Measurements from ENCODE around the gene G3BP2. TPM values are rescaled to one million over a fixed set of nuclear protein-coding genes. Genes with fewer than 3 reads are reported as not detected.

G3BP2 gene
- total RNA-seq, 1 donor = 228 TPM

- no peaks in the 10 kb centered on the region for H3K27me3 ChIP-seq (ENCODE audit: insufficient read depth, low read length)
- H3K9me3 ChIP-seq (ENCODE audit: low read depth, low read length) = no peaks in the 10 kb centered on the region
- no peak overlapping the region for H3K4me3 ChIP-seq (ENCODE audit: low read length)
- no peaks in the 10 kb centered on the region for H3K4me1 ChIP-seq (ENCODE audit: insufficient read depth, low read length)
These were observed 35.4 kb downstream of the G3BP2 start for GRCh38 chr4:75637827-75638226.

- Histone ChIP-seq H3K9me3 (ENCODE audit: low read depth, low read length) (no peaks in the 10 kb centered on the region), H3K4me3 (ENCODE audit: low read length) (no peak overlapping the region), H3K27me3 (ENCODE audit: insufficient read depth, low read length) (no peaks in the 10 kb centered on the region), H3K4me1 (ENCODE audit: insufficient read depth, low read length) (no peaks in the 10 kb centered on the region)
These were observed 36.0 kb downstream of the G3BP2 start for GRCh38 chr4:75637176-75637575.

DNA sequence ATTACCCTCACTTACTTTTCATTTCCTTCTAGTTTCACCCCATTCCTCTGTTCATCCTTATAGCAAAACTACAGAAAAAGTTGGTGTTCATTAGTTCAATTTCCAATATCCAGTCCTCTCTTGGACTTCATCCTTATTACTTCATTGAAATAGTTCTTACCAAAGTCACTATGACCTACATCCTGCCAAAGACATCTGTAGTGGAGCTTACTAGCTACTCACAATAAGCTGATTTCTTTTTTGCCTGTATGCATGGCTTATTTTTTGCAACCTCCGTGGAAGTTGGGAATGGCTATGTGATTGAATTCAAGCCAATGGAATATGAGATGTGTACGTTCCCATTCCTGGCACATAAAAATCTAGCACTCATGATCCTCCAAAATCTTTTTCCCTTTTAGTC lies 38.3 kb downstream of the G3BP2 start:
- Histone ChIP-seq H3K4me1 (ENCODE audit: insufficient read depth, low read length) (peaks cover 9% of the 10 kb centered on the region), H3K4me3 (ENCODE audit: low read length) (no peak overlapping the region), H3K27me3 (ENCODE audit: insufficient read depth, low read length) (no peaks in the 10 kb centered on the region), H3K9me3 (ENCODE audit: low read depth, low read length) (no peaks in the 10 kb centered on the region)

DNA sequence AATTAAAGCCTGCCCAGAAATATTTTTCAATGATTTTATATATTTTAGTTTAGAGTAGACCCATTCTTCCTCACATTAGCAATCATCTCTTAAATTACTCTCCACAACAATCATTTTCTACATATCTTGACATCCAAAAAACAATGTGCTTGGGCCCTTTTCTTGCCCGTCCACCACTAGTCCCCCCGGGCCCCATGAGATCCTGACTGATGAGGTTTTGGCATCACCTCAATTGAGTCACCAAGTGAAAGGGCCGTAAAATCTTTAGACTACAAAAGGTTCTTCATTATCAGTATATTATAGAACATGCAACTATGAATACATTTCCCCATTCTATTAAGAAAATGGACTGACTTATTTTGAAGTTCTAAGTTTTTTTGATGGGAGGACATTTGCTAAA lies 38.9 kb downstream of the G3BP2 start:
- H3K9me3 ChIP-seq (ENCODE audit: low read depth, low read length) = no peaks in the 10 kb centered on the region
- no peak overlapping the region for H3K4me3 ChIP-seq (ENCODE audit: low read length)
- no peaks in the 10 kb centered on the region for H3K27me3 ChIP-seq (ENCODE audit: insufficient read depth, low read length)
- peaks cover 10% of the 10 kb centered on the region for H3K4me1 ChIP-seq (ENCODE audit: insufficient read depth, low read length)

GRCh38 chr4:75633846-75634245 lies 39.4 kb downstream of the G3BP2 start:
- Histone ChIP-seq H3K9me3 (ENCODE audit: low read depth, low read length) (no peaks in the 10 kb centered on the region), H3K4me3 (ENCODE audit: low read length) (no peak overlapping the region), H3K4me1 (ENCODE audit: insufficient read depth, low read length) (peaks cover 10% of the 10 kb centered on the region), H3K27me3 (ENCODE audit: insufficient read depth, low read length) (no peaks in the 10 kb centered on the region)

GRCh38 chr4:75630937-75631329 lies 42.3 kb downstream of the G3BP2 start:
- no peaks in the 10 kb centered on the region for H3K27me3 ChIP-seq (ENCODE audit: insufficient read depth, low read length)

GRCh38 chr4:75630174-75630936 lies 42.9 kb downstream of the G3BP2 start, which contains the start of gene CDKL2:
Gene CDKL2, minus strand, starts transcription at chr4:75630528. Its CDS starts 4,540 bp downstream, at chr4:75625988.
- Histone ChIP-seq H3K9me3 (ENCODE audit: low read depth, low read length) (no peaks in the 10 kb centered on the region), H3K4me1 (ENCODE audit: insufficient read depth, low read length) (peaks cover 10% of the 10 kb centered on the region), H3K27me3 (ENCODE audit: insufficient read depth, low read length) (no peaks in the 10 kb centered on the region), H3K4me3 (ENCODE audit: low read length) (peak within 1 kb of the TSS; percentile 45)

More at GRCh38 chr4:75630937-75631329, 42.3 kb downstream of the G3BP2 start:
- Histone ChIP-seq H3K9me3 (ENCODE audit: low read depth, low read length) (no peaks in the 10 kb centered on the region), H3K4me1 (ENCODE audit: insufficient read depth, low read length) (peaks cover 10% of the 10 kb centered on the region), H3K4me3 (ENCODE audit: low read length) (peak overlapping the region; percentile 45)

DNA sequence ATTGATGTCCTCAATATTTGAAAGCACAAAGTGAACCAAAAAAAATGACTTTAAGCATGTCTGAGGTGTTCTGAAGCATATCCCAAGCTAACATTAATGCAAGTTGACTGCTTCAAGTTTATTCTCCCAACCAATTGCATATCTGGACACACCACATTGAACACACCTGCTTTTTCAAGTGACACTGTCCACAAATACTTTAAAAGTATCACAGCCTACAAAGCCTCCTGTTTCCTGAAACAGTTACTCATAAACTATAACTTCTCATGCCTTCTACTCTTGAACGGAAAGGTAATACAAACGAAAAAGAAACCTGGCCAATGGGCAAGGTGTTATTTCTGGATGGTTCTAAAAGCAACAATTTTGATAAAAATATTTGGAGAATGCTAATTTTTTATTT lies 44.0 kb downstream of the G3BP2 start:
- no peaks in the 10 kb centered on the region for H3K27me3 ChIP-seq (ENCODE audit: insufficient read depth, low read length)
- H3K4me1 ChIP-seq (ENCODE audit: insufficient read depth, low read length) = peaks cover 10% of the 10 kb centered on the region
- no peak overlapping the region for H3K4me3 ChIP-seq (ENCODE audit: low read length)
- no peaks in the 10 kb centered on the region for H3K9me3 ChIP-seq (ENCODE audit: low read depth, low read length)

DNA sequence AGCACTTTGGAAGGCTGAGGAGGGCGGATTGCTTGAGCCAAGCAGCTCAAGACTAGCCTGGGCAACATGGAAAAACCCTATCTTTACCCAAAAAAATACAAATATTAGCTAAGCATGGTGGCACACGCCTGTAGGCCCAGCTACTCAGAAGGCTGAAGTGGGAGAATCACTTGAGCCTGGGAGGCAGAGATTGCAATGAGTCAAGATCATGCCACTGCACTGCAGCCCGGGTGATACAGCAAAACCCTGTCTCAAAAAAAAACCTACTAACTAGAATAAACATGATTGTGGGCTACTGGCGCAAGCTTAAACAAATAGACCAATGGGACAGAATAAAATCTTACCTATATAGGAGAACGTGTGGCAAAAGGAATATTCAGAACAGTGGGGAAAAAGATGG lies 50.2 kb downstream of the G3BP2 start:
- Histone ChIP-seq H3K4me1 (ENCODE audit: insufficient read depth, low read length) (no peaks in the 10 kb centered on the region), H3K27me3 (ENCODE audit: insufficient read depth, low read length) (no peaks in the 10 kb centered on the region), H3K9me3 (ENCODE audit: low read depth, low read length) (no peaks in the 10 kb centered on the region), H3K4me3 (ENCODE audit: low read length) (no peak overlapping the region)

GRCh38 chr4:75621715-75622114 lies 51.5 kb downstream of the G3BP2 start:
- Histone ChIP-seq H3K9me3 (ENCODE audit: low read depth, low read length) (no peaks in the 10 kb centered on the region), H3K4me3 (ENCODE audit: low read length) (no peak overlapping the region), H3K4me1 (ENCODE audit: insufficient read depth, low read length) (no peaks in the 10 kb centered on the region), H3K27me3 (ENCODE audit: insufficient read depth, low read length) (no peaks in the 10 kb centered on the region)

DNA sequence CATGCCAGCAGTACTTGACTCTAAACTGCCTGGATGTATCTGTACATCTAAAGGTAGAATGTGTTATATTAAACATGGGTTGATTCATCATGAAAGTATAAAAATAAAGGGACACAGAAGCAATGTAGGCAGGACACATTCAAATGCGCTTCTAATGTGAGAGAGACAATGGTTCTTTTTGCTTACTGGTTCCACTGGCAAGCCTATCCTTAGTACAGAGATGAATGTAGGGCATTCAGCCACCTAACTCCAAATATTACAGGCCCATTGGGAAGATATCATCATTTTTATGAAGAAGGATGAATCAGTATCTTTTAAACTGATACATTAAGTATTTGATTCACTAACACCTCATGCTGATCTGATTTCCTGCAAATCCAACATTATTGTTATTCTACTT lies 60.9 kb downstream of the G3BP2 start:
- Histone ChIP-seq H3K4me3 (ENCODE audit: low read length) (no peak overlapping the region), H3K27me3 (ENCODE audit: insufficient read depth, low read length) (no peaks in the 10 kb centered on the region), H3K4me1 (ENCODE audit: insufficient read depth, low read length) (no peaks in the 10 kb centered on the region), H3K9me3 (ENCODE audit: low read depth, low read length) (no peaks in the 10 kb centered on the region)

DNA sequence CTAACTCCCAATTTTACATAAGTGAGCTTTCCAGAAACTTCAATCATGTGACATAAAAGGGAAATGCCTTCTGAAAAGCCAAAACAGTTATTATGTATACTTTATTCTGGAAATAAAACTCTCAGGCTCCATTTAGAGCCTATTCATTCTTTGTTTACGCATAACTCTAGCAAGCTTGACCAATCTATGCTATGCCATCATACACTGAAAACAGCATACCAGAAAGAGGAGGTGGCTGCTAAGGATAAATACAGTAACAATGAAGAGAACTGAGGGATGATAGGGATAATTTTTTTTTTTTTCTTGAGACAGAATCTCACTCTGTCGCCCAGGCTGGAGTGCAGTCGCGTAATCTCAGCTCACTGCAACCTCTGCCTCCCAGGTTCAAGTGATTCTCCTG lies 67.3 kb downstream of the G3BP2 start:
- Histone ChIP-seq H3K27me3 (ENCODE audit: insufficient read depth, low read length) (no peaks in the 10 kb centered on the region), H3K4me1 (ENCODE audit: insufficient read depth, low read length) (no peaks in the 10 kb centered on the region), H3K4me3 (ENCODE audit: low read length) (no peak overlapping the region), H3K9me3 (ENCODE audit: low read depth, low read length) (no peaks in the 10 kb centered on the region)

DNA sequence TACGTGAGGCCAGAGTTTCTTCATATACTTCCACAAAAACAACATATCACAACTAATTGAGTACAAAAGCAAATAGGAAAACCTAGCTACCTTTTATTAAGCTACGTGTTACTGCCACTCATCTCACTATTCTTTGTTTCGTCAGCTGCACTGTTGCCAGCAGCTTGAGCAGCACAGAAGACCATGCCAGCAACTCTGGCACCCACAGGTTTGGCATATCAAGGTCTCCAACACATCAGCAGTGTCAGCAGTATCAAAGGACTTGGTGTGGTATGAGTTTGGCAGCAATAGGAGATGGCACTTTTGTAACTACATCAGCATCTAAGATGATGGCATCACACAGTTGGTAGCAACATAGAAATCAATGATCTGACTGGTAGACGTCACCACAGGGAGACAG lies 73.6 kb downstream of the G3BP2 start:
- no peaks in the 10 kb centered on the region for H3K9me3 ChIP-seq (ENCODE audit: low read depth, low read length)
- no peaks in the 10 kb centered on the region for H3K4me1 ChIP-seq (ENCODE audit: insufficient read depth, low read length)
- H3K4me3 ChIP-seq (ENCODE audit: low read length) = no peak overlapping the region
- no peaks in the 10 kb centered on the region for H3K27me3 ChIP-seq (ENCODE audit: insufficient read depth, low read length)

- no peaks in the 10 kb centered on the region for H3K4me1 ChIP-seq (ENCODE audit: insufficient read depth, low read length)
These were observed 74.8 kb downstream of the G3BP2 start for GRCh38 chr4:75598390-75598789.

GRCh38 chr4:75596061-75596460 lies 77.2 kb downstream of the G3BP2 start:
- no peak overlapping the region for H3K4me3 ChIP-seq (ENCODE audit: low read length)
- H3K4me1 ChIP-seq (ENCODE audit: insufficient read depth, low read length) = no peaks in the 10 kb centered on the region
- no peaks in the 10 kb centered on the region for H3K27me3 ChIP-seq (ENCODE audit: insufficient read depth, low read length)
- no peaks in the 10 kb centered on the region for H3K9me3 ChIP-seq (ENCODE audit: low read depth, low read length)

More at GRCh38 chr4:75598390-75598789, 74.8 kb downstream of the G3BP2 start:
- no peaks in the 10 kb centered on the region for H3K9me3 ChIP-seq (ENCODE audit: low read depth, low read length)
- no peaks in the 10 kb centered on the region for H3K27me3 ChIP-seq (ENCODE audit: insufficient read depth, low read length)
- H3K4me3 ChIP-seq (ENCODE audit: low read length) = no peak overlapping the region

DNA sequence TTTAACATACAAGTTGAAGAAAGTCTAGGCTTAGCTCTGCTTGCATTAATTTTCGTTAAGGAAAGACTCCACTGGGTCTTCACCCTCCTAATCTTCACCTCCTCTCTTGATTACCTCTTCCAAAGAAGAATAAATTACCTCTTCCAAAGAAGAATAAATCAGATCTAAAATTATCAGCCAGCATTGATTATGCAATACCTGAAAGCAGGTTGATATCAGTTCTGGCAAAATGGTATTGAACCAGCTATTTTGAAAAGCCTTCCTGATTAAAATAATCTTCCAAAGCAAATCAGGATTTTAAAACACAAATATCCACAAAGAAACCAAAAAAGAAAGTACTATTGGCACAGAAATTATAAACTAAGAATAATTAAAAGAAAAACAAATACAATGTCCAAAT lies 79.8 kb downstream of the G3BP2 start:
- H3K27me3 ChIP-seq (ENCODE audit: insufficient read depth, low read length) = no peaks in the 10 kb centered on the region

More for the DNA sequence above, 79.8 kb downstream of the G3BP2 start:
- no peaks in the 10 kb centered on the region for H3K4me1 ChIP-seq (ENCODE audit: insufficient read depth, low read length)
- H3K9me3 ChIP-seq (ENCODE audit: low read depth, low read length) = no peaks in the 10 kb centered on the region
- H3K4me3 ChIP-seq (ENCODE audit: low read length) = no peak overlapping the region
